Neural progenitor cell (in vitro differentiated cells): ENCODE data around the gene PPP2R1A.

Experiments used
- EZH2 ChIP-seq: fragments of 200-600 bp; sonication (generic); IDR thresholded peaks from 2 replicates; pipeline ENCODE4 v1.6.1; 2017; ENCODE audit warnings: antibody characterized with exemption, mild to moderate bottlenecking, moderate library complexity
- EZH2phosphoT487 ChIP-seq: fragments of 200-600 bp; sonication (generic); IDR thresholded peaks from 2 replicates; pipeline ENCODE4 v1.6.1; 2017; ENCODE audit warnings: antibody characterized with exemption
- TF ChIP-seq, protein P1 (sequence below): fragments of 200-600 bp; sonication (generic); IDR thresholded peaks from 2 replicates; pipeline ENCODE4 v1.5.1; 2017; ENCODE audit warnings: antibody characterized with exemption, mild to moderate bottlenecking

DNA sequence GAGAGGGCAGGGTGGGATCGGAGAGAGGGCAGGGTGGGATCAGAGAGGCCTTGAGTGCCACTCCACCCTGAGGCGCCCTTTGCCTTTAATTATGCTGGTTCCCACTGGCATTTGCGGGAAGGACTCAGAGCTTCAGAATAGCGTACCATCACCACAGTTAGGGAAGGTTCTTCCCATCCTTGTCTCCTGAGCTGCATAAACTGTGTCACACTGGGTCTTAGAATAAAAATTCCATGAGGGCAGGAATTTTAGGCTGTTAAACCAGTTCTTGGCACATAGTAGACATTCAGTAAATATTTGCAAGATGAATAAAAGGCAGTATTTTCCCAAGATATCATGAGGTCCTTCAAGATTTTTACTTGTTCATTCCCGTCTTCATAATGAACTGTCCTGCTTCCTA, 24.4 kb downstream of the PPP2R1A start:
- TF ChIP-seq, protein P1, sequence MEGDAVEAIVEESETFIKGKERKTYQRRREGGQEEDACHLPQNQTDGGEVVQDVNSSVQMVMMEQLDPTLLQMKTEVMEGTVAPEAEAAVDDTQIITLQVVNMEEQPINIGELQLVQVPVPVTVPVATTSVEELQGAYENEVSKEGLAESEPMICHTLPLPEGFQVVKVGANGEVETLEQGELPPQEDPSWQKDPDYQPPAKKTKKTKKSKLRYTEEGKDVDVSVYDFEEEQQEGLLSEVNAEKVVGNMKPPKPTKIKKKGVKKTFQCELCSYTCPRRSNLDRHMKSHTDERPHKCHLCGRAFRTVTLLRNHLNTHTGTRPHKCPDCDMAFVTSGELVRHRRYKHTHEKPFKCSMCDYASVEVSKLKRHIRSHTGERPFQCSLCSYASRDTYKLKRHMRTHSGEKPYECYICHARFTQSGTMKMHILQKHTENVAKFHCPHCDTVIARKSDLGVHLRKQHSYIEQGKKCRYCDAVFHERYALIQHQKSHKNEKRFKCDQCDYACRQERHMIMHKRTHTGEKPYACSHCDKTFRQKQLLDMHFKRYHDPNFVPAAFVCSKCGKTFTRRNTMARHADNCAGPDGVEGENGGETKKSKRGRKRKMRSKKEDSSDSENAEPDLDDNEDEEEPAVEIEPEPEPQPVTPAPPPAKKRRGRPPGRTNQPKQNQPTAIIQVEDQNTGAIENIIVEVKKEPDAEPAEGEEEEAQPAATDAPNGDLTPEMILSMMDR: no peak
- no peak for TF ChIP-seq EZH2phosphoT487
- no peak for TF ChIP-seq EZH2
